Measurements from ENCODE around the gene RCAN3. TPM values are rescaled to one million over a fixed set of nuclear protein-coding genes. Genes with fewer than 3 reads are reported as not detected.
A peak's percentile ranks its signal among the peaks of the same experiment; 100 is the strongest.
"Not testable (repeated sequence)": the region's sequence is repeated elsewhere in the genome, so short reads cannot be mapped to it uniquely, and the experiment has no call there.

Gene RCAN3
- total RNA-seq, 1 donor from 2014 or later: 12.8 TPM

DNA sequence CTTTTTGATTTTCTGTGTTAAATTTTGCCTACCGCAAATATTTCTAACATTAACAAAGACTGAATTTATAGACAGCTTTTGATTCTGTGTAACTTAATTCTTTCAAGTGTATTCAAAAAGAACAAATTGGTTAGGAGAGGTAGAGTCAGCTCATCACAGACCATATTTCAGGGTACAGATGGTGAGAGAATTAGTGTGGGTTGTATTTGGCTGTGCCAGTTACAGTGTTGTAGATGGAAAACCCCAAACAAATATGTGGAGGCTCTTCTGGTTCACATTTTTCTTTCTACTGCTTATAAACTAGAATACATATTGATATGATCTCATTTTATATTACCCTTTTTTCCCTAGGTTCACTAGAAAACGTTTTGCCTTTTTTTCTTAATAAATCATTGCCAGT lies 11.1 kb downstream of the RCAN3 start:
- DNase-seq (ENCODE audit: low spot score): no peak

DNA sequence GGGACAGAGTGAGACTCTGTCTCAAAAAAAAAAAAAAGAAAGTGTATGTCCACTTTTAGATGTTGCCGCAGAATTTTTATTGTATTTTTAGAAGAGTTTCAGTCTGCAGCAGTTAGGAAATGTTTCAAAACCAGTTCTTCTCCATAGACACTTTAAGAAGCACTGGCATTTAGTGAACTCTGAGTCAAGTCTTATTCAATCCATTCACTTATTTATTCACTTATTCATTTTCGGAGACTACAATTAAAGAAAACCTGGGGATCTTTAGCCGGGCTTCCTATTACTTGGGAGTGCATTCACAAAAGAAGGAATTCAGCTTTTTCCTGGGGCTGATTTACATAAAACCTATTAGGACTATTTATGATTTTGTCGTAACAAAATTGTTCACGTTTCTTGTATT lies 12.3 kb downstream of the RCAN3 start:
- no peak for DNase-seq (ENCODE audit: low spot score)

GRCh38 chr1:24515671-24516209 lies 13.1 kb downstream of the RCAN3 start:
- not testable (repeated sequence) for DNase-seq (ENCODE audit: low spot score)

DNA sequence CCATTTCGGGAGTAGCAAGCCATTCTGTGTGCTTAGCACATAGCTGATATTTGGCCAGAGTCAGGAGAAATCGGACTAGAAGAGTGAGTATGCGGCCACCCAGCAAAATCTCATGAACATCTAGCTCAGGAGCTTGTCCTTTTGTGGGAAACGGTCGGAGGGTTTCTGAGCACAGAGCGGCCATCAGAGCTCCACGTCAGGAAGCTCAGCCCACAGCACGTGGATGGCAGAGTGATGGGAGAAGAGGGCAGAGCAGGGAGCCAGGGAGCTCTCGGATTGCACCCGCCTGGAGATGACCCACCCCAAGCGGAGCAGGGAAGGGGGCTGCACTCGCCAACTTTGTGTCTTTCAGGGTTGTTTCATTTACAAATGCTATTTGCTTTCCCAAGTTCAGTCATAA lies 13.9 kb downstream of the RCAN3 start:
- DNase-seq (ENCODE audit: low spot score): no peak

- no peak for DNase-seq (ENCODE audit: low spot score)
Observed at GRCh38 chr1:24517898-24518297, 15.3 kb downstream of the RCAN3 start.

GRCh38 chr1:24520282-24520681 lies 17.6 kb downstream of the RCAN3 start:
- not testable (repeated sequence) for DNase-seq (ENCODE audit: low spot score)

DNA sequence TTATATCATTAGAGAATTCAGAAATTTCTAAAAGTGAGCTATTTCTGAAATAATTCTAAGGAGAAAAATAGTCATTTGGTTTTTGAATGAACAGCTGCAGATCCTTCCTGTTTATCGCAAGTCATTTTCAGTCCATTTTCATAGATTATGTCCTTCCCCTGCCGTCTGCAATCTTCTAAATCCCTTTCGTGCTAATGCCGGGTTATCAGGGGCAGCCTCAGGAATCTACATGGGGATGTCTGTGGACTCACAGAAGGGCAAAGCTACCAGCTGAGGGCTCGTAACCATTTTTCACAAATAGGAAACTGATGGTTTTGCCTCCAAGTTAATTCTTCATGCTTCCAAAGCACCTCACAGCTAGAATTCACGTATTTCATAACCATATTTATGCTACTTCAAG lies 23.0 kb downstream of the RCAN3 start:
- peak; percentile 52 for DNase-seq (ENCODE audit: low spot score)

DNA sequence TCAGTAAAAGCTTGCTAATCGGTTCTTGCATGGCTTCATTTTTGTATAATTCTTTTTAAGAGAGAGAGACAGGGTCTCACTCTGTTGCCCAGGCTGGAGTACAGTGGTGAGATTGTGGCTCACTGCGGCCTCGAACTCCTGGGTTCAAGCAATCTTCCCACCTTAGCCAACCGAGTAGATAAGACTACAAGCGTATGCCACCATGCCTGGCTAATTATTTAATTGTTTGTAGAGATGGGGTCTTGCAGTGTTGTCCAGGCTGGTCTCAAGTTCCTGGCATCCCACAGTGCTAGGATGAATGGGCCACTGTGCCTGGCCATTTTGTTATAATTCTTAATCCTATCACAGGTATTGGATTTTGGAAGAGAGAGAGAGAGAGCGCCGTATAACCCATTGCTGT lies 23.4 kb downstream of the RCAN3 start:
- no peak for DNase-seq (ENCODE audit: low spot score)

DNA sequence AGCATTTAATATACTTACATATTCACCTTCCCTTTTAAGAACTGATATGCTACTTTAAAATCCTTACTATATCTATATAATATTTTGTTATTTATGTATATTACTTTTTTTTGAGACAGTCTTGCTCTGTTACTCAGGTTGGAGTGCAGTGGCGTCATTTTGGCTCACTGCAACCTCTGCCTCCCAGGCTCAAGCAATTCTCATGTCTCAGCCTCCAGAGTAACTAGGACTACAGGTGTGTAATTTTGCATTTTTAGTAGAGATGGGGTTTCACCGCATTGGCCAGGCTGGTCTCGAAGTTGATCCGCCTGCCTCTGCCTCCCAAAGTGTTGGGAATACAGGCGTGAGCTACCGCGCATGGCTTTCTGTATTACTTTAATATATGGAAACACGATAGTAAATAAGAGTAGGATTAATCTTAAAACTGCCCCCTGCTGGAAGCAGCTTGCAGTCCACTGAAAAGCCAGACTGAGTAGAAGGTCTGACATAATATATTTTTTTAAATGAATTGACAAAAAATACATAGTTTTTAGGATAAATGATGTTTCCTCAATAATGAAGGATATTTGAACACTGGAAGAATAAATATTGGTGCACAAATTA lies 24.4 kb downstream of the RCAN3 start:
- no peak for DNase-seq (ENCODE audit: low spot score)

DNA sequence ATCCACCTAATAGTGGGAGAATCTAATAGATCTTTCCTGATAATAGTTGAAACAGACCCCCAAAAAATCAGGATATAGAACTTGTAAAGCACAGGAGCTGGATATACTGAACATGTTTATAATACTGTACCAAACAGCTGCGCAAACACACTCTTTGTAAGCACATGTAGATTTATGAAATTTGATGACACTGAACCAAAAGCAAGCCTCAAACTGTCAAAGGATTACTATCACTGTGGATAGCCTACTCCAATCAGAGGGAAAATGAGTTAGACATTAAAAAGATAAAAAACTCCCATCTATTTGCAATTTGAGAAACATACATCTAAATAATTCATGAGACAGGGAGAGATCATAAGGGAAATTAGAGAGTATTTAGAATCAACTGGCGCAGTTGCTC lies 26.1 kb downstream of the RCAN3 start:
- no peak for DNase-seq (ENCODE audit: low spot score)

GRCh38 chr1:24529292-24529691 lies 26.7 kb downstream of the RCAN3 start:
- DNase-seq (ENCODE audit: low spot score): not testable (repeated sequence)

GRCh38 chr1:24535021-24535424 lies 32.4 kb downstream of the RCAN3 start:
- DNase-seq (ENCODE audit: low spot score): no peak

GRCh38 chr1:24535778-24536177 lies 33.1 kb downstream of the RCAN3 start:
- DNase-seq (ENCODE audit: low spot score): no peak

- peak; percentile 21 for DNase-seq (ENCODE audit: low spot score)
Observed at GRCh38 chr1:24536391-24536840, 33.8 kb downstream of the RCAN3 start.

DNA sequence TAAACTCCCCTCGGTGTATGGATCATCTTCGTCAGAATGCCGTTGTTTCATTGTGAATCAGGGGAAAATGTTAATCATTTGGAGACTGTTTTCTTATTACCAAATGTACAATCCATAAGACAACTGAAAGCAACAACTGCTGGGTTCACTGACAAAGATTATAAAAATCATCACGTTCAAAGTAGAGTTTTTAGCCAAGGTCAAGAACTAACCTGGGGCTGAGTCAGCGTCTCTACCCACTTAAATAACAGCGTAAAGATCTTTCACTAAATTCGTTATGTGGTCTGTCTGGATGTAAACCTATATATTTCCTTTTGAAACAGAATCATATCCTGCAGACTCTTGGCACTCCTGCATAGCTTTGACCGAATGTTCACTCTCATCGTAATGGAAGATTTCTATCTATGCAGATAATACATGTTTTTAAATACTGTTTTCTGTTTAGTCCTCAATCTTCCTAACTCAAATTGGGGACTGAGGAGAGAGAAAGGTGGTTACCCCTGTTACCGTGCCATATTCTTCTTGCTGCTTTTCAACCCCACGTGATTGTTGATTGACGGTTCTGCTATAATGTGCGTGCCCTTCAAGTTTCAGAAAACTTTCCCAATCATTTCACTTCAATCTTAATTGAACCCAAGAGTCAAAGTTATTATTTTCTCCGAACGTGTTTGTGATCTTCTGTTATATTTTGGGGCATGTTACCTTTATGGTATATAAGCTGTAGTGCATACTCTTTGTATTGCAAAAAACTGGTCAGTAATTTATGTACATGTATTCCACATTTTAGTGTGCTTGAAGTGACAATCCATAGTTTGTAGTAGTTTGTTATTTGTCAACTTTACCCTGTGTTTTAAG lies 37.6 kb downstream of the RCAN3 start:
- DNase-seq (ENCODE audit: low spot score): no peak

GRCh38 chr1:24540906-24541710 lies 38.5 kb downstream of the RCAN3 start:
- DNase-seq (ENCODE audit: low spot score): peak; percentile 50

DNA sequence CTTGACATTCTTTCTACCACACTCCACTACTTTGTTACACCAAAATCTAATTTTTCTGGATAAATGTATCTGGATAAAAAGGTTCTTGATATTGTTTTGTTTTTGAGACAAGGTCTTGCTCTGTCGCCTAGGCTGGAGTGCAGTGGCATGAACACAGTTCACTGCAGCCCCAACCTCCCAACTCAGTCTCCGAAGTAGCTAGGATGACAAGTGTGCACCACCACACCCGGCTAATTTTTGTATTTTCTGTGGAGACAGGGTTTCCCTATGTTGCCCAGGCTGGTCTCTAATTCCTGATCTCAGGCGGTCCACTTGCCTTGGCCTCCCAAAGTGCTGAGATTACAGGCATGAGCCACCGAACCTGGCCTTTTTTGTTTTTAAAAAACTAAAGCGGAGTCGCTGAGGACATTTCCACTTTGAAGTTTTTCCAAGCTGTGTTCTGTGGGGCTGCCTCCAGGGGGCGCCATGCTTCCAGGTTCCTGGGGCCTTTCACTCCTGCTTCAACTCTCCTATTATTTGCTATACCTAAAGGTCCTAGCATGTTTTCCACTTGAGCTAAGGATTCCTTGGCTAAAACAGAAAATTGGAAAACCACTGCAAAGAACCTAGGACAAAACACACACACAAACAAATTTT lies 39.2 kb downstream of the RCAN3 start:
- no peak for DNase-seq (ENCODE audit: low spot score)

GRCh38 chr1:24544239-24544638 lies 41.6 kb downstream of the RCAN3 start:
- no peak for DNase-seq (ENCODE audit: low spot score)

DNA sequence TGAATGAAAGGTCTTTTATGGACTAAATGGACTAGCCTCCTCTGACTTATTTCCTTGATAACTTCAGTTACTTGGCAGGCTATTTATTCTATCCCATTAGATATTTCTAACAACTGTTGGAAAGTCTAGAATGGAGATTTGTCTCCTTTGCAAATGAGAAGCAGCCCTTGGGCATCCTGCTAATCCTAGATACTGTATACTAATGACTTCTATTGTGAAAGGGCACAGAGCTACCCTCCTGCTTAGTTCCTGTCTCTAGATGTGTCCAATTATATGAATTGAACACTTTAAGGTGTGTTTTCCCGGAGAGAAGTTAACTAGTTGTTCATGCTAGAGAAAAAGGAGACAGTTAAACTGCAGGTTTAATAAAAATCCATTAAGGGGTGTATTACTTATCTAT lies 43.0 kb downstream of the RCAN3 start:
- DNase-seq (ENCODE audit: low spot score): no peak

DNA sequence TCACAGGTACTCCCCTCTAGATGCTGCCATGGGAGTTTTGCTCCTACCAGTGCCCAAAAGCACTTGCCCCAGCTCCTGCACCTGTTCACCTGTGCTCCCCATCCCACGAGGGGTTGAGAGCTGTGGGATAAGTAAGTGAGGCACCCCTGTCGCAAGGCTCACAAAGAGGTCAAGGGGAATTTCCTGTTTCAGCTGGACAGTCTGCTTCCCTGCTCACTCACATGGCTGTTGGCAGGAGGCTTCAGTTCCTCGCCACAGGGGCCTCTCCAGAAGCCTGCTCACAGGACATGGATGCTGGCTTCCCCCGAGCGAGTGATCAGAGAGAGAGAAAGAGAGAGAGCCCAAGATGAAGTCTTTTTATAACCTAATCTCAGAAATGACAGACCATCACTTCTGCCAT lies 44.6 kb downstream of the RCAN3 start:
- DNase-seq (ENCODE audit: low spot score): no peak

GRCh38 chr1:24548070-24548469 lies 45.4 kb downstream of the RCAN3 start:
- DNase-seq (ENCODE audit: low spot score): no peak

DNA sequence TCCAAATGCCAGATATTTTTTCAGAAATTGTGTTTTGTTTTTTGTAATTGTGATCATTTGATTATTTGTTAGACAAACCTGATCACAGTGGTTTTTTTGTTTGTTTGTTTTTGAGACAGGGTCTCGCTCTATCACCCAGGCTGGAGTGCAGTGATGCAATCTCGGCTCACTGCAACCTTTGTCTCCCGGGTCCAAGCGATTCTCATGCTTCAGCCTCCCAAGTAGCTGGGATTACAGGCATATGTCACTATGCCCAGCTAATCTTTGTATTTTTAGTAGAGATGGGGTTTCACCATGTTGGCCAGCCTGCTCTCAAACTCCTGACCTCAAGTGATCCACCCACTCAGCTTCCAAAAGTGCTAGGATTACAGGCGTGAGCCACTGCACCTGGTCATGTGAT lies 46.6 kb downstream of the RCAN3 start:
- not testable (repeated sequence) for DNase-seq (ENCODE audit: low spot score)
